ENCODE data around the gene DNAJC9.

Gene DNAJC9

GRCh38 chr10:73238990-73239566, 8.0 kb downstream of the DNAJC9 start:
- no peak for DNase-seq (ENCODE audit: low read depth in 2 of 2)

GRCh38 chr10:73234695-73235094, 12.4 kb downstream of the DNAJC9 start:
- no peak for DNase-seq (ENCODE audit: low read depth in 2 of 2)

GRCh38 chr10:73233883-73234282, 13.2 kb downstream of the DNAJC9 start:
- no peak for DNase-seq (ENCODE audit: low read depth in 2 of 2)

GRCh38 chr10:73232887-73233286, 14.2 kb downstream of the DNAJC9 start:
- no peak for DNase-seq (ENCODE audit: low read depth in 2 of 2)

GRCh38 chr10:73229567-73229966, 17.5 kb downstream of the DNAJC9 start:
- no peak for DNase-seq (ENCODE audit: low read depth in 2 of 2)

GRCh38 chr10:73228247-73228646, 18.8 kb downstream of the DNAJC9 start:
- no peak for DNase-seq (ENCODE audit: low read depth in 2 of 2)

GRCh38 chr10:73226663-73227062, 20.4 kb downstream of the DNAJC9 start:
- no peak for DNase-seq (ENCODE audit: low read depth in 2 of 2)

- no peak for DNase-seq (ENCODE audit: low read depth in 2 of 2)
These were observed 21.5 kb downstream of the DNAJC9 start for GRCh38 chr10:73225518-73225917.

GRCh38 chr10:73220989-73221388, 26.1 kb downstream of the DNAJC9 start:
- DNase-seq (ENCODE audit: low read depth in 2 of 2), result no peak

- no peak for DNase-seq (ENCODE audit: low read depth in 2 of 2)
These were observed 27.7 kb downstream of the DNAJC9 start for GRCh38 chr10:73219384-73219783.

- no peak for DNase-seq (ENCODE audit: low read depth in 2 of 2)
These were observed 28.4 kb downstream of the DNAJC9 start for GRCh38 chr10:73218431-73219191.

GRCh38 chr10:73217628-73218027, 29.4 kb downstream of the DNAJC9 start:
- DNase-seq (ENCODE audit: low read depth in 2 of 2), result no peak

- no peak for DNase-seq (ENCODE audit: low read depth in 2 of 2)
These were observed 31.3 kb downstream of the DNAJC9 start for GRCh38 chr10:73215749-73216148.

- no peak for DNase-seq (ENCODE audit: low read depth in 2 of 2)
These were observed 35.8 kb downstream of the DNAJC9 start for GRCh38 chr10:73211106-73211811.

- DNase-seq (ENCODE audit: low read depth in 2 of 2), result no peak
These were observed 36.5 kb downstream of the DNAJC9 start for GRCh38 chr10:73210395-73211105.

- DNase-seq (ENCODE audit: low read depth in 2 of 2), result no peak
These were observed 37.4 kb downstream of the DNAJC9 start for GRCh38 chr10:73209705-73210104.

- DNase-seq (ENCODE audit: low read depth in 2 of 2), result no peak
These were observed 39.2 kb downstream of the DNAJC9 start for GRCh38 chr10:73207883-73208282.

GRCh38 chr10:73206385-73206784, 40.7 kb downstream of the DNAJC9 start:
- DNase-seq (ENCODE audit: low read depth in 2 of 2), result no peak

- DNase-seq (ENCODE audit: low read depth in 2 of 2), result no peak
These were observed 41.2 kb downstream of the DNAJC9 start for GRCh38 chr10:73205890-73206289.

- DNase-seq (ENCODE audit: low read depth in 2 of 2), result no peak
These were observed 42.0 kb downstream of the DNAJC9 start for GRCh38 chr10:73205081-73205480.
